ENCODE measurements around the gene BRINP3. TPM values are rescaled to one million over a fixed set of nuclear protein-coding genes. Genes with fewer than 3 reads are reported as not detected.
"Not testable (repeated sequence)": the region's sequence is repeated elsewhere in the genome, so short reads cannot be mapped to it uniquely, and the experiment has no call there.

The BRINP3 gene
- total RNA-seq, 1 experiment from 2014 or later = not detected

DNA sequence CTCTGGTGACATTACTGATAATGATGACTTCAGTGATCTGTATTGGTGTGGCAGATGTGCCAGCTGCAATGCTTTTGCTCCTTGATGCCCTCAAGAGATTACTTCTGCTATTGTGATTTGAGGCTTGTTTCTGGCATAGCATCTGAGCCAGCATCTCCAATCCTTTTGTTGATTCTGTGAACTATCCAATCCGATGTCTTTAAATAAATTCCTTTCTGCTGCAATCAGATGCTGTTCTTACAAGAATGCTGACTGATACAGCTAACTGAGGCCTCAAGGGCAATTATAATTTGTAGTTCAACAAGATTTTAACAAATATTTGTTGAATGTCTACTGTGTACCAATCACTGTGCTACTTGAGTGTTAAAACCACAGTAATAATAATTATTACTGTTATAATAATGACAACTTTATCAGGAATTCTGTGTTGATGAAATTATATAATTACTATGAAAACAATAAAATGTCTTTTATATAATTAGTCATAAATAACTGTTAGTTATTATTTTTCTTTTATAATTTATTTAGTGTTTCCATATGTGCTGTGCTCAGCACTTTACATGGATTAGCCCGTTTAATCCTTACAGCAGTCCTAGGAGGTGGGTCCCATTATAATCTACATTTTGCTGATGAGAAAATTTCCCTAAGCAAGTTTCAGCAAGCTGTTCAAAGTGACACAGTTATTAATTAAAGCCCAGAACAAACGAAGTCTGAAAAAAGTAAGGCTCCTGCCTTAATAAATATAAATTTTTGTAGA is 308.2 kb downstream of the BRINP3 start:
- Histone ChIP-seq H3K36me3 (no peaks in the 10 kb centered on the region), H3K4me1 (no peaks in the 10 kb centered on the region), H3K4me3 (no peak overlapping the region), H3K27me3 (no peaks in the 10 kb centered on the region), H3K9me3 (replicated peaks) (no peaks in the 10 kb centered on the region), H3K27ac (no peak overlapping the region)
- no peak for DNase-seq

DNA sequence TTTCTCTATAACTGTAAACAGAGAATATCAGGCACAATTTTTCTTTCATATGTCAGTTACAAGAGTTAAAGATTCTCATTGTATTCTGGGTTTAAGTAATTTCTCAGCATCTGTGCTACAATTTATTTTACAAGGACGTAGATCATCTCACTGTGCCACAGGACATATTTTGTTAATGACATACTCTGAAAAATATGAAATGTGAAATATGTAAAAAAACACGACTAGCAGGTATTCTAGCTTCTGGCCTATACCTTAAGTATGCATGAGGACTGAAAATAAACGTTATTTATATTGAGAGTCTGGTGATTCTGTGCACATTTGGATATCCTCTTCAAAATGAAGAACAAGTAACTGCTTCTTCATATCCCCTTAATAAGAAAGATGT is 308.8 kb downstream of the BRINP3 start:
- H3K27ac ChIP-seq = no peak overlapping the region
- H3K4me1 ChIP-seq = no peaks in the 10 kb centered on the region
- no peak for DNase-seq
- H3K9me3 ChIP-seq (replicated peaks) = no peaks in the 10 kb centered on the region
- no peaks in the 10 kb centered on the region for H3K27me3 ChIP-seq
- no peak overlapping the region for H3K4me3 ChIP-seq
- no peaks in the 10 kb centered on the region for H3K36me3 ChIP-seq

DNA sequence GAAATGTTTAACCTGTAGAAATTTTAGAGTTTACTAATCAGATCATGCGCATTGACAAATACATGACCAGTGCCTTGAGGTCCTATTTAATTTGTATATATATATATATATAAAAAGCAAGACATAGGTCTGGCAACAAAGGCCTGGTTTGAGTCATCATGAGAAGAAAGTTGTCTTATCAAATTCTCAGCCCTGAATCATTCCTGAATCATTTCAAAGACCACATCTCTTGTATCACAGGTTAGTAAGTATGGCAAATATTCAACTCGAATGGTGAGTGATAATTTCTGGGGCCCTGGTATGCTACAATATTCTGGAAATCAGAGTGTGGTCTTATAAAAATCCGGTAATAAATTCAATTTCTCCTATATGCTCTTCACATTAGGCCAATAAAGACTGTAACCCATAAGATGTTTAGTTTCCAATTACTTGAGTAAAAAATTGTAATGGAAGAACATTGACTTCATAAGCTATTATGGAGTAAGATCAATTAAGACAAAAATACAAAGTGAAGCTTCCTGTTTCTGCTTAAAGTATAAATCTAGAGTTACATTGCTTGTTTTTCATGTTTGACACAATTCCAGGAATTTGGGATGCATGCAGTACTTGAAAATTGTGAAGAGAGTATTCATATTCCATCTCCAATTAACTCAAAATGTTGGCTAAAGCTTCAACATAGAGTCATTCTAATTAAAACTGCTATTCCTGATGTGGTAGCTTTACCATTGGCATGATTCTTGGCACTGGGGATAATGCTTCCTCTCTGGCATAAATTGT is 309.4 kb downstream of the BRINP3 start:
- no peak for DNase-seq
- Histone ChIP-seq H3K36me3 (no peaks in the 10 kb centered on the region), H3K4me3 (no peak overlapping the region), H3K9me3 (replicated peaks) (no peaks in the 10 kb centered on the region), H3K4me1 (no peaks in the 10 kb centered on the region), H3K27ac (no peak overlapping the region), H3K27me3 (no peaks in the 10 kb centered on the region)

DNA sequence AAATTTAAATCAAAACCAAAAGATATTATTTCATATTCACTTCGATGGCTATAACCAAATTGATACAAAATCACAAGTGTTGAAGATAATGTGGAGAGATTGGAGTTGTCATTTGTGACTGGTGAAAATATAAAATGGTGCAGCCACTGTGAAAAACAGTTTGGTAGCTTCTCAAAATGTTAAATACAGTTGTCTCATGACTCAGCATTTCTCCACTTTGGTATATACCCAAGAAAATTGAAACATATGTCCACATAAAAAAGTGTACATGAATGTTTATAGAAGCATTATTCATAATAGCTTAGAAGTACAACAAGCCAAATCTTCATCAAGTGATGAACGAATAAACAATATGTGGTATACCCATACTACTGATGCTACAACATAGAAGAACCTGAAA is 318.5 kb downstream of the BRINP3 start:
- Histone ChIP-seq H3K9me3 (replicated peaks) (no peaks in the 10 kb centered on the region), H3K4me1 (no peaks in the 10 kb centered on the region), H3K27me3 (no peaks in the 10 kb centered on the region), H3K4me3 (no peak overlapping the region), H3K27ac (no peak overlapping the region), H3K36me3 (no peaks in the 10 kb centered on the region)
- DNase-seq = no peak

DNA sequence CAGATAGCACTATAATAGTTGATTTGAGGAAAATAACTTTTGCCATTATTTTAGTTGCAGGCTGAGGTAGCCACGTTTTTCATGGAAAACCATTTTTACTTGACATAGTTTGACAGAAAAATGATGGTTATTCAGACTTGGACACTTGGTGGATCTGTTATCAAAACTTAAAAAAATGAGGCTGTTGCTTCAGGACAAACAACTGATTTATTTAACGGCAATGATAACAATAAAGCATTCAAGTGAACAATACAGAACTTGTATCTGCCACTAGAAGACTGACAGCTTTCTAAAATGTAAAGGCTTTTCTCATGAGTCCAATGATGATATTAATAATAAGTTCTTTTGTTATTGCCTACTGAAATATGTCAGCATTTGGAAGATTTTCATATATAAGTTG is 322.9 kb downstream of the BRINP3 start:
- Histone ChIP-seq H3K36me3 (no peaks in the 10 kb centered on the region), H3K9me3 (replicated peaks) (no peaks in the 10 kb centered on the region), H3K27me3 (no peaks in the 10 kb centered on the region), H3K4me3 (no peak overlapping the region), H3K4me1 (no peaks in the 10 kb centered on the region), H3K27ac (no peak overlapping the region)
- DNase-seq = no peak

DNA sequence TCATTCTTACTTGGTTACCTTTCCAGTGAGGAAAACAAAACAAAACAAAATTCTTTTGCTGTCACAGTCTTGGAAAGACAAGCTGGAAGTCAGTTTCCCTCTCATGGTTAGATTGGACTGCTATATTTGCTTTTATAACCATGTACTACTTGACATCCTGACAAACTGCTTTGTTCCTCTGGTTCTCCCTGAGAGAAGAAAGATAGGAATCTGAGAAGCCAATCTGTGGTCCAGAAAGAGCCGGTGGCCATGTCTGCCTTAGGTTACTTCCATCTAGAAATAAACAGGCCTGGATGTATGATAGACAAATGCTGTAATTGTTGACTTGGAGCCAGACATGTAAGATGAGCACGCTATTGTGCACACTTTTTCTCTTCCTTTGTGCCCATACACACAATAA is 330.0 kb downstream of the BRINP3 start:
- DNase-seq = no peak
- Histone ChIP-seq H3K27me3 (no peaks in the 10 kb centered on the region), H3K36me3 (no peaks in the 10 kb centered on the region), H3K4me3 (no peak overlapping the region), H3K27ac (no peak overlapping the region), H3K4me1 (no peaks in the 10 kb centered on the region), H3K9me3 (replicated peaks) (no peaks in the 10 kb centered on the region)

DNA sequence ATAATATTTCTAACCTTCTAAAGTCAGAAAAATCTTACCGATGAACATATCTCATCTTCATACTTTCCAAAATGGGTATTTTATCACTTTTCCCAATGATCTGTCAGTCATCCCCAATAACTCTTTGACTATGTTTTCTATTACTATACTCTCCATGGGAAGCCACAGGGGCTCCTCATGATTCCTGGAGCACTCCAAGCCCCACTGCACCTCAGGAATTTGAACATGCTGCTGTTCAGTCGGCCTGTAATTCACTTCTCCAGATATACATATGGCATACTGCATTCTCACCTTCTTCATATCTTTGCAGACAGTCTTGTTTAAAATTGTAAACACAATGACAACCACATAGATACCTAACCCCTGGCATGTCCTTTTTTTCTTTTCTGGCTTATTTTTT is 333.0 kb downstream of the BRINP3 start:
- no peak overlapping the region for H3K4me3 ChIP-seq
- no peaks in the 10 kb centered on the region for H3K4me1 ChIP-seq
- no peak for DNase-seq
- H3K9me3 ChIP-seq (replicated peaks) = no peaks in the 10 kb centered on the region
- no peaks in the 10 kb centered on the region for H3K36me3 ChIP-seq
- no peaks in the 10 kb centered on the region for H3K27me3 ChIP-seq
- H3K27ac ChIP-seq = no peak overlapping the region

DNA sequence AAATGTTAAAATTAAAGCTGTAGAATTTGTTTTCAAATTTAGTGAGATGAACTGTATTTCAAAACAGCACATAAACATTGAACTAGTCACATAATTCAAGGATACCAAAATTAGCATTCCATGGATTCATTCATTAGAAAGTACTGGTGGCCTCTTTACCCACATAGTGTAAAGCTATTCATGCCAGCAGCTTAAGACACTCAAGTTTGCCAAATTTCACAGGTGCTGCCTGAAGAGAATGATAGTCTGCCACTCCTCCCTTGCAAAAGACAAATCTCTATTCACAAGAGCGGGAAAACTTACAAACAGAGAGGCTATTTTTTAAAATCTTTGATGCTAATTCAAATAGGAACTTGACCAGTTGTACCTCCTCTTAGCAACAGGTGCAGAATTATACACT is 337.0 kb downstream of the BRINP3 start:
- peak; percentile 4 to 56 for DNase-seq
- Histone ChIP-seq H3K36me3 (no peaks in the 10 kb centered on the region), H3K4me1 (no peaks in the 10 kb centered on the region), H3K27me3 (no peaks in the 10 kb centered on the region), H3K27ac (no peak overlapping the region), H3K4me3 (no peak overlapping the region), H3K9me3 (replicated peaks) (no peaks in the 10 kb centered on the region)

DNA sequence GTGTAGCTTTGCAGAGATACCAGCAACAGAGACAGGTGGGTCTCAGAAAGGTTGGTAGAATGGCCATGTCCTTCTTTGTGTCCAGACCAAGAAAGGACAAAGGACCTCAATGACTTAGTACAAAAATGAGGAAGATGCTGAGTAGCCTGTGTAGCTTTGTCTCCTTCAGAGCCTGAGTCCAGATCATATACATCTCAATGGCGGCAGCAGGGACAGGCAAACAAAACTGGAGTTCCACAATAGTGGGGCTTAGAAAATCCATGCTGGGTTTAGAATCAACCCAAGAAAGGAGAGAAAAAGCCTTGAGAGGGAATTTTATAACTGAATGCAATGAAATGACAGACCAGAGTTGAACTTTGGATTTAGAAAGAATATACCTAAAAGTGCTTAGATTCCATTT is 339.0 kb downstream of the BRINP3 start:
- Histone ChIP-seq H3K9me3 (replicated peaks) (no peaks in the 10 kb centered on the region), H3K27me3 (no peaks in the 10 kb centered on the region), H3K4me3 (no peak overlapping the region), H3K4me1 (no peaks in the 10 kb centered on the region), H3K27ac (no peak overlapping the region), H3K36me3 (no peaks in the 10 kb centered on the region)
- no peak for DNase-seq

DNA sequence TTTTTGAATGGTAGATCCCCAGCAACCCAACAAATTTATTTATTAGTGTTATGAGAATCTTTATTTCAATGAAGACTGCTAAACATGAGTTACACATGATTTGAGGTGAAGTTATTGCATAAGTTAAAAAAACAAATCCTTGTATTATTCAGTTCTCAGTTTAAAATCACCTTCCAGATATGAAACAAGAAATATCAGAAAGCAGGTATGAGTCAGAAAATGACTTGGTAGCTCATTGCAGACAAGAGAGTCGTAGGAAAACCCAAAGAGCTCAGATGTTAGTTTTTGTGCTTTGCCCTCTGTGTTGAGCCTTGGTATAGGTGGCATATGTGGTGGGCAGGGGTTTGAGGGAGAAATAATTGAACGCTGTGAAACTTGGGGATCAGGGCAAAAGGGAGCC is 339.4 kb downstream of the BRINP3 start:
- Histone ChIP-seq H3K4me3 (no peak overlapping the region), H3K27me3 (no peaks in the 10 kb centered on the region)
- no peak for DNase-seq

DNA sequence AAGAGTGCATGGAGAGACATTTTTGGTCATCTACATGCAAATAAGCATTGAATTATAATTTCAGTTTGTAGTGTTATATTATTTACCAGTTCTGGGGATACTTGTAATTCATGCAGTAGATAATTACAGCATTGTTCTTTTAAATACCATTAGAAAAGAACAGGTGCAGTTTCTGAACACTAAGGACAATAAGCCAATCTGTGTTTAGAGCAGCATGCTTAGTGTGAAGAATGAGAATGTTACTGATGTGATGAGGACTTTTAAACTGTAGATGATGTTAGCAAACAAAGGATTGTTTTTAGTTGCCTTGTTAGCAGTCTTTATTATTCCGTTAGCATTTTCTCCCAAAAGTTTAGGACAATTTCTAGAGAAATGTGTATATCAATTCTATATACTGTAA is 348.3 kb downstream of the BRINP3 start:
- no peaks in the 10 kb centered on the region for H3K27me3 ChIP-seq
- peak in 1 of 2 experiments; percentile 20 for DNase-seq
- H3K27ac ChIP-seq = no peak overlapping the region
- 0 out of 2 replicates have a peak, but pooled peaks cover 4% of the 10 kb centered on the region for H3K4me1 ChIP-seq
- H3K4me3 ChIP-seq = no peak overlapping the region
- H3K36me3 ChIP-seq = no peaks in the 10 kb centered on the region
- no peaks in the 10 kb centered on the region for H3K9me3 ChIP-seq (replicated peaks)

More for the DNA sequence above, 339.4 kb downstream of the BRINP3 start:
- no peaks in the 10 kb centered on the region for H3K36me3 ChIP-seq
- no peaks in the 10 kb centered on the region for H3K9me3 ChIP-seq (replicated peaks)
- no peak overlapping the region for H3K27ac ChIP-seq
- H3K4me1 ChIP-seq = no peaks in the 10 kb centered on the region

DNA sequence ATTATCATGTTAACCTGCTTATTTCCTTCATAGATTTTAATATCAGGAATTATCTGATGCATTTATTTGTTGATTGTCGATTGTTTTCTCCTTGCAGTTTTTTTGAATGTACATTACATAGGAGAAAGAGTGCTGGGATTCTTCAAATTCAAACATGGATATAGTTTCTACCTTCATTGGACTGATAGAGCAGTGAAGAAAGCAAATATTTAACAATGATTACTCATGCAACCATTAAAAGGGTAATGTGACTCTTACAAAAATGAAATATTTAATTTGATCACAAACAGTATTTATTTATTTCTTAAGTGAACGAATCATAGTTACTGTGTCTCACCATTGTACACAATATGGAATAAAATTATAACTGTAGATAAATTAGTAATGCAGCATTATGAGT is 350.9 kb downstream of the BRINP3 start:
- Histone ChIP-seq H3K27me3 (no peaks in the 10 kb centered on the region), H3K9me3 (replicated peaks) (no peaks in the 10 kb centered on the region), H3K36me3 (no peaks in the 10 kb centered on the region), H3K27ac (no peak overlapping the region), H3K4me3 (no peak overlapping the region), H3K4me1 (0 out of 2 replicates have a peak, but pooled peaks cover 4% of the 10 kb centered on the region)
- no peak for DNase-seq

DNA sequence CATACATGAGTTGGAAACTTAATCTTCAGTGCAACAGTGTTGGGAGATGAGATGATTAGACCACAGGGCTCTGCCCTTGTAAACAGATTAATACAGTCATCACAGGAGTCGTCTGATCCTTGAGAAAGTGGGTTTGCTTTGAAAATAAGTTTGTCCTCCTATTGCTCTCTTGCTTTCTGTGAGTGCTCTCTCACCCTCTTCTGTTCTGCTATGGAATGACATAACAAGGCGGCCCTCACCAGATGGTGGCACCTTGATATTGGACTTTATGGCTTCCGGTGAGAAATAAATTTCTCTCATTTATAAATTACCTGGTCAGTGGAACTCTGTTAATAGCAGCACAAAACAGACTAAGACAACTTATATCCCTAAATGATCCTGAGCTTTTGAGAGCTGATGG is 353.6 kb downstream of the BRINP3 start:
- DNase-seq = no peak
- Histone ChIP-seq H3K36me3 (no peaks in the 10 kb centered on the region), H3K4me3 (no peak overlapping the region), H3K27ac (no peak overlapping the region), H3K27me3 (no peaks in the 10 kb centered on the region), H3K9me3 (replicated peaks) (no peaks in the 10 kb centered on the region), H3K4me1 (no peaks in the 10 kb centered on the region)

DNA sequence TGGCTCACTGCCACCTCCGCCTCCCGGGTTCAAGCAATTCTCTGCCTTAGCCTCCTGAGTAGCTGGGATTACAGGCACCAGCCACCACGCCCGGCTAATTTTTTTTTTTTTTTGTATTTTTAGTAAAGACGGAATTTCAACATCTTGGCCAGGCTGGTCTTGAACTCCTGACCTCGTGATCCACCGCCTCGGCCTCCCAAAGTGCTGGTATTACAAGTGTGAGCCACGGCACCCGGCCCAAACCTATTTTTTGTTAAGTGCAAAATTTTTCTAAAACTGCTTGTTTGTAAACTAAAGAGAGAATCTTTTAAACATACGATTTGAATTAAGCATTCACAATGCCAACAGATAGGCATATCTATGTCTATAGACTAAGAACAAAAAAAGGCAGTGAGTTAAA is 357.1 kb downstream of the BRINP3 start:
- H3K9me3 ChIP-seq (replicated peaks); H3K4me3 ChIP-seq; H3K4me1 ChIP-seq; H3K27me3 ChIP-seq; H3K36me3 ChIP-seq; H3K27ac ChIP-seq; DNase-seq: not testable (repeated sequence)

DNA sequence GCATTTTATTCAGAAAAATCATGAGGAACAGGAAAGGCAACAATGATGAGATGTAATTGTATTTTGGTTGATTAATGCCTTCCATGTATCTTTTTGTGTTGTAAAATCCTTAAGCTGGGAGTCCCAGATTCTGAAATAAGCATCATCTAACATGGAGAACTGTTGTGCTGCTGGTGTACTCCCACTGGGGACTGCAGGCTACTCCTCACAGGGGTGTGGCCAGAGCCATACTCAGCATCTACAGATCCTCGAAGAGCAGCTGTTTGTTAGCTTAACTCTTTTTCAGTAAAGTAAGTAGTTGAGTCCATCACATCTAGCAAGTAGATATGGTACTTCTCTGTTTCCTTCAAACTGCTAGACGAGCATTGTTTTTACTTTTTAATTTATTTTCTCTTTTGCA is 358.0 kb downstream of the BRINP3 start:
- Histone ChIP-seq H3K36me3 (no peaks in the 10 kb centered on the region), H3K9me3 (replicated peaks) (no peaks in the 10 kb centered on the region), H3K27ac (no peak overlapping the region), H3K27me3 (no peaks in the 10 kb centered on the region), H3K4me3 (no peak overlapping the region), H3K4me1 (no peaks in the 10 kb centered on the region)
- DNase-seq = peak; percentile 4 to 20

DNA sequence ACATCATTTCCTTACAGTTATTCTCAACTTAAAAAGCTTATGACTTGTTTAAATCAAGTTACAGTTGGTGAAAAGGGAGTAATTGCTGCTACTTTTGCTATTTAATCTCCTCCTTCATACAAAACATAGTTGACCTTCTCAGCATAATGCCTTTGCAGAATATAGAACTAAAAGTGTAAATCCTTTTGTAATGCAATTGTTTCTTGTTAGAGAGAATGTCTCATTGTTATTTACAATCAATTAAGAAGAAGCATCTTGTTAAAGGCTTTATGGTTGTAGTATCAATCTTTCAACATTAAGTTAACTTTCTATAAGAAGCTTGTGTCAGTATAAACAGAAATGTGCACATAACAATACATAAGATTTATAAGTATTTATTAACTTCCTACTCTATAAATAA is 360.7 kb downstream of the BRINP3 start:
- H3K27me3 ChIP-seq = no peaks in the 10 kb centered on the region
- no peak overlapping the region for H3K4me3 ChIP-seq
- H3K27ac ChIP-seq = no peak overlapping the region
- H3K36me3 ChIP-seq = no peaks in the 10 kb centered on the region
- H3K9me3 ChIP-seq (replicated peaks) = no peaks in the 10 kb centered on the region
- DNase-seq = no peak
- no peaks in the 10 kb centered on the region for H3K4me1 ChIP-seq
